ENCODE measurements around the gene PASK. TPM values are rescaled to one million over a fixed set of nuclear protein-coding genes. Genes with fewer than 3 reads are reported as not detected.
"Not testable (repeated sequence)": the region's sequence is repeated elsewhere in the genome, so short reads cannot be mapped to it uniquely, and the experiment has no call there.

The PASK gene
- total and polyA plus RNA-seq, 2 donors (not counting 1 experiment from before 2014, with no cell fraction given) = 48.2 to 144 TPM

DNA sequence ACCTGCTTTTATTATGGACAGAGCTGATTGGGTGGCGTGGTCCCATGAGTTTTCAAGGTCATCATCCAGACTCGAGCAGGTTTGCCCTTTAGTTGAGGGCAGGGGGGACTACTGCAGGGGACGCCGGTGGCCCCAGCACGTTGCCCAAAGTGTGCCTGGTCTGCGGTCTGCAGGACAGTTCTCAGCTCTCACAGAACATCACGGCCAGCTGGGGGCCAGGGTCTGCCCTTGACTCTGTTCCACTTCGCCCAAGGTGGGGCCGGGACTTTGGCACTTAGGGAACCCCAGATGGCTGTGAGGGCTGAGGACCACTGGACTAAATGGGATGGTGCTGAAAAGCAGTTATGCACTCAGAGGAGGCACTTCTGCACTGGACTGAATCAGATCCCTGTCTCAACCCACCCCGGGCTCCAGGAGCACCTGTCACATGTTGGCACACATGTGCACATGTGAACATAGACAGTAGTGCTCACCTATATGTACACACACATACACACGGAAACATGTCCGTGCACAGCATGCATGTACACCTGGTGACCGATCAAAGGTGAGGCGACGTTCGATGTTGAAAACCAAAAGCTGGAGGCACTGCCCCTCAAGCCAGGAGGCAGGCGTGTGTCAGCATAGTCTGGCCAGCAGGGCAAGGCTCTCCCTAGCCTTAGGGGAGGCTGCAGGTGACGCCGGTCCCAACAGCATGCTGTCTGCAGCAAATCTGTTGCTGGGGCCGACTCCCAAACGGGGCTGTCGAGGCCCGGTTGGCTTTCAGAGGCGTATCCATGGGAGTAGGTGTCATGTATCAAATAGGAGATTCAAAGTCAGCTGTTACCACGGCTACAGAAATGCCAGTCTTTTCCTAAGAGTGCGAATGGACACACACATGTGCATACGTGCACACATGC, 49.4 kb upstream of the PASK start:
- Histone ChIP-seq H3K27ac (ENCODE audit: low read length in 2 of 2) (no peak overlapping the region), H3K9me3 (ENCODE audit: control extremely low read depth in 1 of 3, control insufficient read depth in 2 of 3, insufficient read depth in 1 of 3, low read length in 2 of 3) (no peaks in the 10 kb centered on the region), H3K36me3 (replicated peaks in 1 of 2; ENCODE audit: control extremely low read depth in 1 of 2, control insufficient read depth in 1 of 2, extremely low read depth in 1 of 2, insufficient read depth in 2 of 2, low read length in 1 of 2) (no peaks in the 10 kb centered on the region), H3K9ac (ENCODE audit: low read length) (no peak overlapping the region), H3K4me2 (replicated peaks; ENCODE audit: low read depth, low read length, poor library complexity, severe bottlenecking) (no peak overlapping the region), H3K27me3 (replicated peaks in 1 of 4; ENCODE audit: control extremely low read depth in 1 of 4, control insufficient read depth in 3 of 4, insufficient read depth in 4 of 4, low read length in 3 of 4) (no peaks in the 10 kb centered on the region), H4K20me1 (ENCODE audit: control insufficient read depth, insufficient read depth, low read length, poor library complexity, severe bottlenecking) (no peaks in the 10 kb centered on the region), H3K79me2 (ENCODE audit: control insufficient read depth, insufficient read depth, low read length) (no peaks in the 10 kb centered on the region), H2AFZ (ENCODE audit: insufficient read depth, low read depth, low read length, poor library complexity, severe bottlenecking) (no peak overlapping the region), H3K4me3 (ENCODE audit: control extremely low read depth in 1 of 5, extremely low read depth in 1 of 5, insufficient read depth in 1 of 5, low read depth in 2 of 5, low read length in 4 of 5) (no peak overlapping the region), H3K4me1 (ENCODE audit: control insufficient read depth in 2 of 2, insufficient read depth in 2 of 2, low read length in 2 of 2) (no peaks in the 10 kb centered on the region)
- intact Hi-C loops (cut with micrococcal nuclease) = no loop called here
- H3K4me1 Mint-ChIP-seq = no peaks in the 10 kb centered on the region
- no peak for DNase-seq
- no peaks in the 10 kb centered on the region for H3K9me3 Mint-ChIP-seq (ENCODE audit: insufficient read depth)
- CTCF ChIA-PET = no interaction called here
- POLR2A ChIA-PET = no interaction called here
- 87% methylated on average over 27 of the region's 27 CpGs for WGBS (ENCODE audit: insufficient coverage)
- no peak for TF ChIP-seq EZH2 (IDR thresholded peaks at IDR 0.05; ENCODE audit: borderline replicate concordance, insufficient read depth, low read depth, low read length, poor library complexity, severe bottlenecking)
- TF ChIP-seq, protein P1, sequence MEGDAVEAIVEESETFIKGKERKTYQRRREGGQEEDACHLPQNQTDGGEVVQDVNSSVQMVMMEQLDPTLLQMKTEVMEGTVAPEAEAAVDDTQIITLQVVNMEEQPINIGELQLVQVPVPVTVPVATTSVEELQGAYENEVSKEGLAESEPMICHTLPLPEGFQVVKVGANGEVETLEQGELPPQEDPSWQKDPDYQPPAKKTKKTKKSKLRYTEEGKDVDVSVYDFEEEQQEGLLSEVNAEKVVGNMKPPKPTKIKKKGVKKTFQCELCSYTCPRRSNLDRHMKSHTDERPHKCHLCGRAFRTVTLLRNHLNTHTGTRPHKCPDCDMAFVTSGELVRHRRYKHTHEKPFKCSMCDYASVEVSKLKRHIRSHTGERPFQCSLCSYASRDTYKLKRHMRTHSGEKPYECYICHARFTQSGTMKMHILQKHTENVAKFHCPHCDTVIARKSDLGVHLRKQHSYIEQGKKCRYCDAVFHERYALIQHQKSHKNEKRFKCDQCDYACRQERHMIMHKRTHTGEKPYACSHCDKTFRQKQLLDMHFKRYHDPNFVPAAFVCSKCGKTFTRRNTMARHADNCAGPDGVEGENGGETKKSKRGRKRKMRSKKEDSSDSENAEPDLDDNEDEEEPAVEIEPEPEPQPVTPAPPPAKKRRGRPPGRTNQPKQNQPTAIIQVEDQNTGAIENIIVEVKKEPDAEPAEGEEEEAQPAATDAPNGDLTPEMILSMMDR (IDR thresholded peaks at IDR 0.05) = no peak
- H3K27ac Mint-ChIP-seq = no peak overlapping the region
- no peak overlapping the region for H3K4me3 Mint-ChIP-seq
- no peak for ATAC-seq (ENCODE audit: low read depth)
- H3K27me3 Mint-ChIP-seq = no peaks in the 10 kb centered on the region

DNA sequence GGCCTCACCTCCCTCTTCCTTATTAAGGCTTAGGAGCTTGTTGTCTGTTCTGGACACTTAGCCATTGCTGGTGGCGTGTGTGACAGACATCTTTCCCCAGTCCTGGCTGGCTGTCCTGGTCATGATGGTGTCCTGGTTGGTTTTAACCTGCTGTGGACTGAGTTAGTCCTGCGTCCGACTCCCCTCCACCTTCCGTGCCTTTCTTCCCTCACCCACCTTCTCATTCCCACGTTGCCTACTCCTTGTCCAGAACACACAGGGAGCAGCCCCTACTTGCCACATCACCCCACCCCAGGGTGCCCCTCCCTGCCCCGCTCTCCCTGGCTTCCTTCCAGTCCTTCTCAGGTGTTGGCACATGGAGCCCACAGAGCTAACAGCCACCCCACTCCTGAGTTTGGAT, 48.7 kb upstream of the PASK start:
- no peaks in the 10 kb centered on the region for H3K4me1 ChIP-seq (ENCODE audit: control insufficient read depth in 2 of 2, insufficient read depth in 2 of 2, low read length in 2 of 2)
- Mint-ChIP-seq H3K4me3 (no peak overlapping the region), H3K4me1 (no peaks in the 10 kb centered on the region), H3K27me3 (no peaks in the 10 kb centered on the region), H3K27ac (no peak overlapping the region), H3K9me3 (ENCODE audit: insufficient read depth) (no peaks in the 10 kb centered on the region)
- no peak overlapping the region for H3K9ac ChIP-seq (ENCODE audit: low read length)
- no peak overlapping the region for H2AFZ ChIP-seq (ENCODE audit: insufficient read depth, low read depth, low read length, poor library complexity, severe bottlenecking)
- ATAC-seq (ENCODE audit: low read depth) (no peak), DNase-seq (no peak)
- intact Hi-C loops (cut with micrococcal nuclease) = no loop called here
- H3K79me2 ChIP-seq (ENCODE audit: control insufficient read depth, insufficient read depth, low read length) = no peaks in the 10 kb centered on the region
- no peak overlapping the region for H3K4me2 ChIP-seq (replicated peaks; ENCODE audit: low read depth, low read length, poor library complexity, severe bottlenecking)
- no peaks in the 10 kb centered on the region for H3K9me3 ChIP-seq (ENCODE audit: control extremely low read depth in 1 of 3, control insufficient read depth in 2 of 3, insufficient read depth in 1 of 3, low read length in 2 of 3)
- H3K36me3 ChIP-seq (replicated peaks in 1 of 2; ENCODE audit: control extremely low read depth in 1 of 2, control insufficient read depth in 1 of 2, extremely low read depth in 1 of 2, insufficient read depth in 2 of 2, low read length in 1 of 2) = no peaks in the 10 kb centered on the region
- H4K20me1 ChIP-seq (ENCODE audit: control insufficient read depth, insufficient read depth, low read length, poor library complexity, severe bottlenecking) = no peaks in the 10 kb centered on the region
- 85% methylated on average over 5 of the region's 6 CpGs for WGBS (ENCODE audit: insufficient coverage)
- H3K27me3 ChIP-seq (replicated peaks in 1 of 4; ENCODE audit: control extremely low read depth in 1 of 4, control insufficient read depth in 3 of 4, insufficient read depth in 4 of 4, low read length in 3 of 4) = no peaks in the 10 kb centered on the region
- no peak overlapping the region for H3K4me3 ChIP-seq (ENCODE audit: control extremely low read depth in 1 of 5, extremely low read depth in 1 of 5, insufficient read depth in 1 of 5, low read depth in 2 of 5, low read length in 4 of 5)
- TF ChIP-seq EZH2 (IDR thresholded peaks at IDR 0.05; ENCODE audit: borderline replicate concordance, insufficient read depth, low read depth, low read length, poor library complexity, severe bottlenecking) = no peak
- TF ChIP-seq, protein P1 (IDR thresholded peaks at IDR 0.05) = no peak
- POLR2A ChIA-PET = no interaction called here
- no peak overlapping the region for H3K27ac ChIP-seq (ENCODE audit: low read length in 2 of 2)
- CTCF ChIA-PET = no interaction called here

DNA sequence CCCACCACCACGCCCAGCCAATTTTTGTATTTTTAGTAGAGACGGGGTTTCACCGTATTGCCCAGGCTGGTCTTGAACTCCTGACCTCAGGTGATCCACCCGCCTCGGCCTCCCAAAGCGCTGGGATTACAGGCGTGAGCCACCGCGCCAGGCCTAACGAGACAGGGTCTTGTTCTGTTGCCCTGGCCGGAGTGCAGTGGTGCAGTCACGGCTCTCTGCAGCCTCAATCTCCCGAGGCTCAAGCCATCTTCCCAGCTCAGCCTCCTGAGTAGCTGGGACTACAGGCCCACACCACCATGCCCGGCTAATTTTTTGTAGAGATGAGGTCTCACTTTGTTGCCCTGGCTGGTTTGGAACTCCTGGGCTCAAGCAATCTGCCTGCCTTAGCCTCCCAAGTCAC, 48.0 kb upstream of the PASK start:
- intact Hi-C loops (cut with micrococcal nuclease); H3K4me2 ChIP-seq (replicated peaks; ENCODE audit: low read depth, low read length, poor library complexity, severe bottlenecking); DNase-seq; H3K79me2 ChIP-seq (ENCODE audit: control insufficient read depth, insufficient read depth, low read length); H3K9ac ChIP-seq (ENCODE audit: low read length); H3K4me1 Mint-ChIP-seq; H3K27ac ChIP-seq (ENCODE audit: low read length in 2 of 2); POLR2A ChIA-PET; H3K4me3 ChIP-seq (ENCODE audit: control extremely low read depth in 1 of 5, extremely low read depth in 1 of 5, insufficient read depth in 1 of 5, low read depth in 2 of 5, low read length in 4 of 5); H3K27me3 ChIP-seq (replicated peaks in 1 of 4; ENCODE audit: control extremely low read depth in 1 of 4, control insufficient read depth in 3 of 4, insufficient read depth in 4 of 4, low read length in 3 of 4); H3K27me3 Mint-ChIP-seq; H4K20me1 ChIP-seq (ENCODE audit: control insufficient read depth, insufficient read depth, low read length, poor library complexity, severe bottlenecking); H3K4me3 Mint-ChIP-seq; CTCF ChIA-PET; H3K4me1 ChIP-seq (ENCODE audit: control insufficient read depth in 2 of 2, insufficient read depth in 2 of 2, low read length in 2 of 2); H3K9me3 Mint-ChIP-seq (ENCODE audit: insufficient read depth); H3K9me3 ChIP-seq (ENCODE audit: control extremely low read depth in 1 of 3, control insufficient read depth in 2 of 3, insufficient read depth in 1 of 3, low read length in 2 of 3); ATAC-seq (ENCODE audit: low read depth); H3K36me3 ChIP-seq (replicated peaks in 1 of 2; ENCODE audit: control extremely low read depth in 1 of 2, control insufficient read depth in 1 of 2, extremely low read depth in 1 of 2, insufficient read depth in 2 of 2, low read length in 1 of 2); H2AFZ ChIP-seq (ENCODE audit: insufficient read depth, low read depth, low read length, poor library complexity, severe bottlenecking); H3K27ac Mint-ChIP-seq: not testable (repeated sequence)
- 99% methylated on average over 11 of the region's 14 CpGs for WGBS (ENCODE audit: insufficient coverage)

Data from B cell (primary cell).